HG02943 (cell line): ENCODE data around the gene SDK1.

Source experiments
- ATAC-seq: cut with Tn5 transposase; IDR thresholded peaks from one replicate; pipeline ENCODE4 v1.9.1; 2021; ENCODE audit warnings: mild to moderate bottlenecking, low read depth, moderate library complexity; ENCODE audit not compliant: unreplicated experiment

Gene SDK1

GRCh38 chr7:3504384-3504783 is 203.3 kb downstream of the SDK1 start:
- ATAC-seq, result no peak

DNA sequence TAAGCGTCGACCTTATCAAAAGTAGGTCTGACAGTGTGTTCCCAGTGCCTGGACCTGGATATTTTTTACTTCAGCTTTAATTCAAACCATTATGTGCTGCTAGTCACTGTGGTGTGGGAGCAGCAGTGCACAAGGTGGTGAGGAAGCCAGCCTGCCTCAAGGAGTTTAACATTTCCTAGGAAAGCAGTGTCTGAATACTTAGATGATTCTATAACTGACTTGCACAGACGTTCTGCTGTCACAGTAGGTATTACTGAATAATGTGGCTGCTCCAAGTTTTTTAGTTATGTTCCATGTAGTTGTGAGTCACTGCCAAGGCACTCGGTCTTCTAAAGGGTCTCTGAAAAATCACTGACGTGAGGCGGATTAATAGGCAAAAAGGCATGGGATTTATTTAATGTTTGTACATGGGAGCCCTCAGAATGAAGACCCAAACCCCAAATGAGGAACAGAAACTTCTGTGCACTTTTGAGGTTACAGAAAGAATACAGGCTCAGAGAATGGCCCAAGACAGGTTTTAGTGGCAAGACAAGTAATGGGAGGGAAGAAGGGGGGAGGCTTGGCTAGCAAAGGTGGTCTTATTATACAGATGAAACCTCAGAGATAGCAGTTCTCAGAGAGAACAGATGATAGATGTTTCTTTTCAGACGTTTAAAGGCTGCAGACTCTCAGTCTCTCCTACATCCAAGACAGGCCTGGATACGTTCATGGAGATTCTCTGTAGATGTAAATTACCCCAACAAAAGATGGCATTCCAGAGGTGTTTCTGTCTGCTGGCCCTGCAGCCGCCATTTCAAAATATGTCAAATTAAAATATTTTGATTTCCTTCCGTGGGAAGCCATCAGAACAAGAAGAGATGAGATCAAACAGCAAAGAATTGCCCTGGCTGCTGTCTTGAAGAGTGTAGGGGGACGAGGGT is 209.3 kb downstream of the SDK1 start:
- no peak for ATAC-seq

- ATAC-seq, result no peak
Measured at GRCh38 chr7:3517344-3517743, 216.3 kb downstream of the SDK1 start.

DNA sequence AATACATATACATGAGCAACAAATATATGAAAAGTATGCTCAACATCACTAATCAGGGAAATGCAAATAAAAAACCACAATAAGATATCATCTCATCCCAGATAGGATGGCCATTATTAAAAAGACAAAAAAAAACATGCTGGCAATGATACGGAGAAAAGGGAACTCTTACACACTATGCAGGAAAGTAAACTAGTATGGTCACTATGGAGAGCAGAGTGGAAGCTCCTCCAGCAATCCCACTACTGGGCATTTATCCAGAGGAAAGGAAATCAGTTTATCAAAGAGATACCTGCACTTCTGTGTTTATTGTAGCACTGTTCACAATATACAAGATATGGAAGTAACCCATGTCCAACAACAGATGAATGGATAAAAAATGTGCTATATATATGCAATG is 217.5 kb downstream of the SDK1 start:
- no peak for ATAC-seq

- no peak for ATAC-seq
Measured at GRCh38 chr7:3520206-3520605, 219.2 kb downstream of the SDK1 start.

DNA sequence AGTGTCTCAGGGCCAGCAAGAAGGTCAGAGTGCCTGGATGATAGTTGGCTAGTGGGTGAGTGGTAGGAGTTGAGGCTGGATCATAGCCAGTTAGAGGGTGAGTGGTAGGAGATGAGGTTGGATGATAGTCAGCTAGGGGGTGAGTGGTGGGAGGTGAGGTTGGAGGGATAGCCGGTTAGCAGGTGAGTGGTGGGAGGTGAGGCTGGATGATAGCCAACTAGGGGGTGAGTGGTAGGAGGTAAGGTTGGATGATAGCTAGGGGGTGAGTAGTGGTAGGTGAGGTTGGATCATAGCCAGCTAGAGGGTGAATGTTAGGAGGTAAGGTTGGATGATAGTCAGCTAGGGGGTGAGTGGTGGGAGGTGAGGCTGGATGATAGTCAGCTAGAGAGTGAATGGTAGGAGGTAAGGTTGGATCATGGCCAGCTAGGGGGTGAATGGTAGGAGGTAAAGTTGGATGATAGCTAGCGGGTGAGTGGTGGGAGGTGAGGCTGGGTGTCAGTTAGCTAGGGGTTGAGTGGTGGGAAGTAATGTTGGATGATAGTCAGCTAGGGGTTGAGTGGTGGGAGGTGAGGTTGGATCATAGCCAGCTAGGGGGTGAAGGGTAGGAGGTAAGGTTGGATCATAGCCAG is 226.6 kb downstream of the SDK1 start:
- ATAC-seq, result no peak

GRCh38 chr7:3533040-3533439 is 232.0 kb downstream of the SDK1 start:
- no peak for ATAC-seq

DNA sequence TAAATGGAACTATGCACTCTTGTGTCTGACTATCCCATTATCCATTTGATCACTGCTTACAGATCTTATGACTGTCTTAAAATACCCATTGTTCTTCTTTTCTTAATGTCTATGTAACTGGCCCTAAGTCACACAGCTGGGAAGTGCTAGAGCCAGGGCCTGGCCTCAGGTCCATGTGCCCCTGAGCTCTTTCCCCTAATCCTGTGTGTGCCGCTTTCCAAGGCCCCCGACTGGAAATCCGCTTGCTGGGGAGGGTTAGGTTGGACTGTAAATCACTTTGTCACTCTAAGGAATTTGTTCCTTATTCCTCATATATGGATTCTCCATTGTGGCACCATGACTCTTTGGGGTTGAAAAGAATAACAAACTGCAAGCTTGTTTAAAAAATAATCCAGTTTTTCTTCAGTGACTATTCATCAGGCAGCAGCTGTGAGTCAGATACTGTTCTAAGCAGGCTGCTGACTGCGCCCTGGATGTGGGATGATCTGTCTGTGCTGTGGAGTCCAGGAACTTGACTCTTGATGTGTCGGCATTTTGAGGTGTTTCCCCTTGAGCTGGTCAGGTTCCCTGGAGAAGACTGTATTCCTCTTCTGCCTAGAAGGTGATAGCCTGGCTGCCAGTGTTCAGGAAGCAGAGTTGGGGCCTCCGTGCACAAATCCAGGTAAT is 236.3 kb downstream of the SDK1 start:
- ATAC-seq, result no peak

- no peak for ATAC-seq
Measured at GRCh38 chr7:3538041-3538440, 237.0 kb downstream of the SDK1 start.

GRCh38 chr7:3540456-3541220 is 239.6 kb downstream of the SDK1 start:
- ATAC-seq, result no peak

- no peak for ATAC-seq
Measured at GRCh38 chr7:3544202-3544601, 243.2 kb downstream of the SDK1 start.

GRCh38 chr7:3548815-3549214 is 247.8 kb downstream of the SDK1 start:
- no peak for ATAC-seq

DNA sequence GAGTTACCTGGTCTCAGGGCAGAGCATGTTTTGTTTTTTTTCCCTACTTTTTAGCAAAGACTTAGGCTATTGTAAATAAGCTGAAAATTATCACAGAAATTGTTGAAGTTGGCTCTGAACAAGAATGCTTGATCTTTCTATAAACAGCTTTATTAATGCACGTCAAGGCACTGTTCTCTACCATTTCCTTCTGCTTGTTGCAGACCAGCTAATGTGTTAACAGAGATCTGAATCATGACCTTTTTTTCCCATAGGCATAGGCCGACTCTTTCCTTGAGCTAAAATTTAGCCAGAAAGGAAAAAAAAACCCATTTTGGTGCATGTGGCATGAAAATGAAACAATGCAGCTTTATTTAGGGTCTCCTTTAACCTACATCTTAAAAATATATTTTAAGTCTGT is 248.5 kb downstream of the SDK1 start:
- no peak for ATAC-seq

GRCh38 chr7:3551536-3551935 is 250.5 kb downstream of the SDK1 start:
- no peak for ATAC-seq

DNA sequence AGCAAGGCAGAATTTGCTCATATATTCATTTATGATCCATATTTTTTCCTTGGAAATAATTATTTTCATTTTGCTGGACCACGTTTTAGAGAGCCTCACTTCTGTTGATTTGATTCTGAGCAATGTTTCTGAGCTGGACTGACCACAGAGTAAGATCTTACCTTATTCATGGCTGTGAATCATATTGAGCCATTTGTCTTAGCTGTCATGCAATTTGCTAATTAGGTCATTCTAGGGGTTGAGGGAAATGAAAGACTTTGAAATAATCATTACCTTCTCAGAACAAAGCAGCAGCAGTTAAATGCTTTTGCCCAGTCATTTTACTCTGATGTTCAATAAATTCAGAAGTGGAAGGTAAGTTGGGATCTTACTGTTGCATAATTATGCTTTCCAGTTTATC is 251.4 kb downstream of the SDK1 start:
- ATAC-seq, result no peak

DNA sequence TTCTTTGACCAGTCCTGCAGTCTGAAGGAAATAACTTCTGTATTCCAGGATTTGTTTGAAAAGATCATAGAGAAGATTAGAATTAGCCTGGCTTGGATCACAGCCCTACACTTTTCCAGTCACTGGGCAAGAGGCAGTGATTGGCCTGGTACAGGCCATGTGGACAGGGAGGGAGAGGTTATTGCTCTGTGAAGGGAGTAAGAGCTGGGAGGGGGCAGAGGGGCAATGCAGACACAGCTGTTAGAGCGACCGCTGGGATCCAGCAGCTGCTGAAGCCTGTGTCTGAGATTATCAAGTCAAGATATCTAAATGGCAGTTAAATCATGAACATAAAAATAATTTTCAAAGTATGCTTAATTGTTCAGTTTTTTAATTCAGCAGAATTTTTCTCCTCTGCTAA is 257.3 kb downstream of the SDK1 start:
- ATAC-seq, result no peak

- ATAC-seq, result no peak
Measured at GRCh38 chr7:3559278-3559677, 258.2 kb downstream of the SDK1 start.

DNA sequence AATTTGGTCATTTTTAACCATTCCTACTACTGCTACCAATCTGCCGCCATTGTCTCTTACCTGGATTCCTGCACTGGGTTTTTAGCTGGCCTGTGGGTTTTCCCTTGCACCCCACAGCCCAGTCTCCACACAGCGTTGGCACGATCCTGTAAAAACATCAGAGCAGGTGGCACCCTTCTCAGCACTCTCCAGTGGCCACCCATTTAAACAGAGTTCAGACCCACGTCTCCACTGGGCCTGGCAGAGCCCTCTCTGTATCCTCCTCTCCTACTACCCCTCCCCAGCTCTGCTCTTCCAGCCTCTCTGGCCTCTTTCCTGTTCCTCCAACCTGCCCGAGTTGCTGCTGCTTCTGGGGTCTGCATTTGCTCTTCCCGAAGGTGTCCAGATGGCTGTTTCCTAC is 259.4 kb downstream of the SDK1 start:
- no peak for ATAC-seq

DNA sequence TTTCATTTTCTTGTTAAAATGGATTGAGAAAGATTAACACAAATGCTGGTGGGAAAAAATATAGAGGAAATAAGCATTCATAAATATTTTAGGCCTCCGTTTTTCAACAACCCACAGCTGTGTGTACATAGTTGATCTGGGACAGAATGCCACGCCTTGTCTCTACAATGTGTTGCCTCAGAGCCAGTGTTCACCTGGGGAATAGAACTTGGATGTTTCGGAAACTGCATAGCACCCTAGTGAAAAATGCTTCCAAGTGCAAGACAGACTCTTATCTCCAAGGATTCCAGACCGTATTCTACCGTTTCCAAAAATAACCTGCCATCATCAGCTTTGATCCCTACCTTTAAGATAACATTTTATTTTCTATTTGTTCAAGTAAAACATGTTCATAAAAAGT is 260.9 kb downstream of the SDK1 start:
- ATAC-seq, result no peak

DNA sequence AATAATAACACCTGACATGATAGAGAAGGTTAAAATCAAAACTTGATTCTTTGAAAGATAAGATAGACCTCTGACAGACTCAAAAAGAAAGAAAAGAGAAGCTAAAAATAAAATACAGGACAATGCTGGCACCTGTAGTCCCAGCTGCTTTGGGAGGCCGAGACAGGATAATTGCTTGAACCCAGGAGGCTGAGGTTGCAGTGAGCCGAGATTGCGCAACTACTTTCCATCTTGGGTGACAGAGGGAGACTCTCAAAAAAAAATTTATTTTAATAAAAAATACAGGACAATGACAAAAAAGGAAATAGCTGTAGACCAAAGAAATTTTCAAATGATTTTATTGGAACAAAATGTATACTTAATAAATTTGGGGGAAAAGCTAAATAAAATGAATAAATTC is 263.2 kb downstream of the SDK1 start:
- no peak for ATAC-seq

- ATAC-seq, result no peak
Measured at GRCh38 chr7:3568516-3568915, 267.5 kb downstream of the SDK1 start.
